ENCODE measurements around the gene OR6S1.

OR6S1 gene

GRCh38 chr14:20683125-20683890 is 41.8 kb upstream of the OR6S1 start:
- H4K20me1 ChIP-seq (ENCODE audit: insufficient read depth), result no peaks in the 10 kb centered on the region
- H3K4me2 ChIP-seq, result peak overlapping the region; percentile 81
- H3K9ac ChIP-seq, result peak overlapping the region; percentile 81
- H2AFZ ChIP-seq (ENCODE audit: low read depth), result peak overlapping the region; percentile 81
- peak overlapping the region; percentile 86 for H3K27ac ChIP-seq
- H3K4me3 ChIP-seq (IDR thresholded peaks at IDR 0.05; ENCODE audit: insufficient read depth, low read depth, low read length), result no peak overlapping the region
- H3K4me1 ChIP-seq (ENCODE audit: low read depth, poor library complexity, severe bottlenecking), result peaks cover 22% of the 10 kb centered on the region
- no peaks in the 10 kb centered on the region for H3K36me3 ChIP-seq (ENCODE audit: insufficient read depth)
- H3K79me2 ChIP-seq (ENCODE audit: insufficient read depth, low read depth), result no peaks in the 10 kb centered on the region
- no peaks in the 10 kb centered on the region for H3K27me3 ChIP-seq (ENCODE audit: insufficient read depth, low read depth)
- TF ChIP-seq CTCF (conservative IDR thresholded peaks at IDR 0.05; ENCODE audit: low read depth, low read length), result no peak

- Histone ChIP-seq H3K4me1 (ENCODE audit: low read depth, poor library complexity, severe bottlenecking) (peaks cover 23% of the 10 kb centered on the region), H3K9ac (peak overlapping the region; percentile 81), H3K4me2 (peak overlapping the region; percentile 76), H3K27me3 (ENCODE audit: insufficient read depth, low read depth) (no peaks in the 10 kb centered on the region), H3K27ac (peak overlapping the region; percentile 86), H4K20me1 (ENCODE audit: insufficient read depth) (no peaks in the 10 kb centered on the region), H2AFZ (ENCODE audit: low read depth) (peak overlapping the region; percentile 81), H3K79me2 (ENCODE audit: insufficient read depth, low read depth) (no peaks in the 10 kb centered on the region), H3K36me3 (ENCODE audit: insufficient read depth) (no peaks in the 10 kb centered on the region), H3K4me3 (IDR thresholded peaks at IDR 0.05; ENCODE audit: insufficient read depth, low read depth, low read length) (no peak overlapping the region)
- TF ChIP-seq CTCF (conservative IDR thresholded peaks at IDR 0.05; ENCODE audit: low read depth, low read length), result no peak
Observed at GRCh38 chr14:20682435-20683124, 41.1 kb upstream of the OR6S1 start.

GRCh38 chr14:20682127-20682434 is 40.6 kb upstream of the OR6S1 start:
- Histone ChIP-seq H3K4me1 (ENCODE audit: low read depth, poor library complexity, severe bottlenecking) (peaks cover 23% of the 10 kb centered on the region), H3K27me3 (ENCODE audit: insufficient read depth, low read depth) (no peaks in the 10 kb centered on the region), H4K20me1 (ENCODE audit: insufficient read depth) (no peaks in the 10 kb centered on the region), H3K4me3 (IDR thresholded peaks at IDR 0.05; ENCODE audit: insufficient read depth, low read depth, low read length) (no peak overlapping the region), H2AFZ (ENCODE audit: low read depth) (peak overlapping the region; percentile 81), H3K27ac (peak overlapping the region; percentile 86), H3K79me2 (ENCODE audit: insufficient read depth, low read depth) (no peaks in the 10 kb centered on the region), H3K9ac (peak overlapping the region; percentile 81), H3K4me2 (peak overlapping the region; percentile 76), H3K36me3 (ENCODE audit: insufficient read depth) (no peaks in the 10 kb centered on the region)
- no peak for TF ChIP-seq CTCF (conservative IDR thresholded peaks at IDR 0.05; ENCODE audit: low read depth, low read length)

- peak overlapping the region; percentile 86 for H3K27ac ChIP-seq
- no peaks in the 10 kb centered on the region for H3K27me3 ChIP-seq (ENCODE audit: insufficient read depth, low read depth)
- peak overlapping the region; percentile 81 for H2AFZ ChIP-seq (ENCODE audit: low read depth)
- no peak for TF ChIP-seq CTCF (conservative IDR thresholded peaks at IDR 0.05; ENCODE audit: low read depth, low read length)
- no peaks in the 10 kb centered on the region for H3K36me3 ChIP-seq (ENCODE audit: insufficient read depth)
- peak overlapping the region; percentile 76 for H3K4me2 ChIP-seq
- peaks cover 22% of the 10 kb centered on the region for H3K4me1 ChIP-seq (ENCODE audit: low read depth, poor library complexity, severe bottlenecking)
- H3K79me2 ChIP-seq (ENCODE audit: insufficient read depth, low read depth), result no peaks in the 10 kb centered on the region
- no peak overlapping the region for H3K4me3 ChIP-seq (IDR thresholded peaks at IDR 0.05; ENCODE audit: insufficient read depth, low read depth, low read length)
- H3K9ac ChIP-seq, result peak overlapping the region; percentile 81
- H4K20me1 ChIP-seq (ENCODE audit: insufficient read depth), result no peaks in the 10 kb centered on the region
Observed at GRCh38 chr14:20681348-20682126, 40.0 kb upstream of the OR6S1 start.
